OCI-LY7 (cell line): Measurements from ENCODE around the gene CTNNBL1. TPM values are rescaled to one million over a fixed set of nuclear protein-coding genes. Genes with fewer than 3 reads are reported as not detected.

ENCODE experiments used
- BruUV-seq: library from RNA; stranded (reverse); fragments of 400-500 nt; replicated peaks from 2 replicates; lab custom pipeline; 2021; lab: Mats Ljungman, UMichigan
- CTCF ChIA-PET: fragments of 300-600 bp; sonication (Branson Sonifier 250); formaldehyde crosslinking; loops from one replicate; lab custom pipeline; 2022; ENCODE audit warnings: antibody characterized with exemption; ENCODE audit not compliant: unreplicated experiment; lab: Charles Lee
- POLR2A ChIA-PET: fragments of 300-600 bp; sonication (Branson Sonifier 250); formaldehyde crosslinking; loops from one replicate; lab custom pipeline; 2022; ENCODE audit warnings: antibody characterized with exemption; lab: Charles Lee
- DNase-seq: peaks from one replicate; pipeline ENCODE4 v3.0.0-alpha.2; 2015; ENCODE audit warnings: low spot score
- H2AFZ ChIP-seq: fragments of 200-600 bp; sonication (generic), shearing (Covaris generic); 2 replicates; pipeline ENCODE4 v1.6.1; 2014; ENCODE audit warnings: mild to moderate bottlenecking, antibody characterized with exemption, low read length, moderate library complexity
- H3K27ac ChIP-seq: fragments of 200-600 bp; sonication (generic); 2 replicates; pipeline ENCODE4 v1.5.1; 2014; ENCODE audit warnings: mixed run types, low read depth, mild to moderate bottlenecking, moderate library complexity, low read length, inconsistent platforms; ENCODE audit not compliant: poor library complexity, severe bottlenecking
- H3K36me3 ChIP-seq: fragments of 200-600 bp; sonication (generic); 2 replicates; pipeline ENCODE4 v1.6.1; 2014; ENCODE audit warnings: mild to moderate bottlenecking, antibody characterized with exemption, low read length, moderate library complexity, mixed read lengths; ENCODE audit not compliant: insufficient read depth
- H3K4me1 ChIP-seq: fragments of 200-600 bp; sonication (generic); 2 replicates; pipeline ENCODE4 v1.5.1; 2014; ENCODE audit warnings: mild to moderate bottlenecking, low read length; ENCODE audit not compliant: insufficient read depth, poor library complexity, severe bottlenecking
- H3K4me2 ChIP-seq: fragments of 200-600 bp; sonication (generic); 2 replicates; pipeline ENCODE4 v1.6.1; 2014; ENCODE audit warnings: mild to moderate bottlenecking, low read length
- H3K4me3 ChIP-seq: fragments of 200-600 bp; sonication (generic); 2 replicates; pipeline ENCODE4 v1.5.1; 2014; ENCODE audit warnings: mild to moderate bottlenecking, low read depth, low read length; ENCODE audit not compliant: poor library complexity, severe bottlenecking
- H3K79me2 ChIP-seq: fragments of 200-600 bp; sonication (generic); 2 replicates; pipeline ENCODE4 v1.6.1; 2016; ENCODE audit warnings: low read depth, mild to moderate bottlenecking, low read length, moderate library complexity, mixed read lengths; ENCODE audit not compliant: insufficient read depth
- H3K9me2 ChIP-seq: fragments of 200-600 bp; sonication (generic); 2 replicates; pipeline ENCODE4 v1.6.1; 2016; ENCODE audit warnings: mild to moderate bottlenecking, low read length, mixed read lengths; ENCODE audit not compliant: insufficient read depth
- H3K9me3 ChIP-seq: fragments of 200-600 bp; sonication (generic); 2 replicates; pipeline ENCODE4 v1.6.1; 2014; ENCODE audit warnings: mild to moderate bottlenecking, mixed run types, low read length, mixed read lengths
- H4K20me1 ChIP-seq: fragments of 200-600 bp; sonication (generic); 2 replicates; pipeline ENCODE4 v1.6.1; 2014; ENCODE audit warnings: mild to moderate bottlenecking, antibody characterized with exemption, low read length, moderate library complexity, mixed read lengths; ENCODE audit not compliant: insufficient read depth
- CTCF ChIP-seq: fragments of 200-600 bp; sonication (generic); conservative IDR thresholded peaks from 2 replicates; pipeline ENCODE4 v1.5.1; 2014; ENCODE audit warnings: mild to moderate bottlenecking, antibody characterized with exemption, low read length, moderate library complexity, mixed read lengths
- EZH2phosphoT487 ChIP-seq: fragments of 200-600 bp; sonication (generic); IDR thresholded peaks from 2 replicates; pipeline ENCODE4 v1.6.1; 2018; ENCODE audit warnings: low read depth, borderline replicate concordance, mild to moderate bottlenecking, mixed run types, antibody characterized with exemption, low read length, moderate library complexity, mixed read lengths
- intact Hi-C: fragments of 100-400 bp; cut with micrococcal nuclease; formaldehyde crosslinking; loops from one replicate; pipeline ENCODE4 v1.10.0; 2022; ENCODE audit not compliant: unreplicated experiment
- total RNA-seq, 2 experiments: library from RNA; depleted of rRNA in 1 of 2; stranded (reverse); fragments of >200 nt in 1 of 2; shearing (Covaris generic) in 1 of 2; gene quantifications; 2 replicates each; pipeline ENCODE4 v1.2.3, GENCODE V29; 2014 to 2022

CTNNBL1 gene
- total RNA-seq, 2 experiments from 2014 or later: 38.0 to 90.0 TPM

- Histone ChIP-seq H3K4me1 (no peaks in the 10 kb centered on the region), H3K36me3 (no peaks in the 10 kb centered on the region), H3K79me2 (no peaks in the 10 kb centered on the region), H3K4me2 (no peak overlapping the region), H3K4me3 (no peak overlapping the region), H2AFZ (no peak overlapping the region), H3K9me3 (no peaks in the 10 kb centered on the region), H3K9me2 (no peaks in the 10 kb centered on the region), H3K27ac (no peak overlapping the region), H4K20me1 (no peaks in the 10 kb centered on the region)
- ChIA-PET POLR2A (interaction anchor here (0.7 kb wide), 1 partner anchor 620 kb away, joined by 3 read pairs; no protein-coding TSS in a partner anchor), CTCF (no interaction called here)
- no TSS peak for BruUV-seq
- intact Hi-C loops: no loop called here
- TF ChIP-seq CTCF: no peak
- no peak for TF ChIP-seq EZH2phosphoT487
- no peak for DNase-seq
Measured at GRCh38 chr20:37885042-37885441, 191.2 kb downstream of the CTNNBL1 start.

DNA sequence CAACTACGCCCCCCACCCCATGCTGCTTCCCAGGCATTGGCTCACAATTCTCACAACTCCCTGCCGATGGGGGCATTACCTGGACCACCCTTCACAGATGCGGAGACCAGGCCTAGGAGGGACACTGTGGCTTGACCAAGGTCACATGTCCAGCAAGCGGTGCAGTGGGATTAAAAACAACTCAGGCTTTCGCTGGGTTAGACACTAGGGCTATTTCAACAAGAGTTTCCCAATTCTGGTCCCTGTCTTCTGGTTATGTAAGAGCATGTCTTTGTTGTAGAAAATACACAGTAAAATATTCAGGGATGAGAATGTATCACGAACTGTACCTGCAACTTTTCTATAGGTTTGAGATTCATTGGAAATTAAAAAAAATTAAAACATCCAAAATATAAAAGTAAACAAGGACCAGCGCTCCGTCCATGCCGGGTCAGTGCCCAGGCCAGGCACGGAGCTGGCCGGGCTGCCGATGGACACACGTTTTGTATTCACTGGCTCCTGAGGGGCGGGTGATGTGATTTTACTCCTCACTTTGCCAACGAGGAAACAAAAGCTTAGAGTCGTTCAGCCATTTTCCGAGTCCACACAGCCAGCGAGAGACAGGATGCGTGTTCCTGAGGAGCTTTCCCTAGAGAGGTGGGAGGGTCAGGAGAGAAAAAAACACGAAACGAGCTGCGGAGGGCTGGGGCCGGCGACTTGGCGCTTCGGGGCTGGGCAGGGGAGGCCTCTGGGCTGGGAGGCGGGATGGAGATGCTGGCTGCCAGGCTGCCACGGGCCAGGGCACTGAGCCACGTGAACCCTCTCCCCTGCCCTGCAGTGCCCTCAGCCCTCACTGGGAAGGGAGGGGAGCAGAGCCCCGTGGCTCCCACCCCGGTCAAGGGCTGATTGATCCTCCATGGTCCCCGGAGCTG, 192.0 kb downstream of the CTNNBL1 start:
- H2AFZ ChIP-seq: no peak overlapping the region
- no peaks in the 10 kb centered on the region for H4K20me1 ChIP-seq
- no peaks in the 10 kb centered on the region for H3K79me2 ChIP-seq
- no peaks in the 10 kb centered on the region for H3K9me2 ChIP-seq
- H3K9me3 ChIP-seq: no peaks in the 10 kb centered on the region
- H3K27ac ChIP-seq: no peak overlapping the region
- intact Hi-C loops: no loop called here
- CTCF ChIA-PET: interaction anchor here (0.5 kb wide), 1 partner anchor 443 kb away, joined by 3 read pairs; no protein-coding TSS in a partner anchor
- no peak overlapping the region for H3K4me3 ChIP-seq
- TF ChIP-seq EZH2phosphoT487: no peak
- TF ChIP-seq CTCF: no peak
- DNase-seq: no peak
- H3K4me2 ChIP-seq: no peak overlapping the region
- no peaks in the 10 kb centered on the region for H3K4me1 ChIP-seq
- POLR2A ChIA-PET: no interaction called here
- no peaks in the 10 kb centered on the region for H3K36me3 ChIP-seq
- no TSS peak for BruUV-seq

GRCh38 chr20:37886851-37887297, 193.0 kb downstream of the CTNNBL1 start:
- CTCF ChIA-PET: no interaction called here
- no peaks in the 10 kb centered on the region for H3K79me2 ChIP-seq
- no TSS peak for BruUV-seq
- POLR2A ChIA-PET: interaction anchor here (0.6 kb wide), 1 partner anchor 99 kb away, joined by 3 read pairs; no protein-coding TSS in a partner anchor
- no peaks in the 10 kb centered on the region for H4K20me1 ChIP-seq
- intact Hi-C loops: no loop called here
- H3K4me3 ChIP-seq: no peak overlapping the region
- H3K9me2 ChIP-seq: no peaks in the 10 kb centered on the region
- TF ChIP-seq EZH2phosphoT487 (no peak), CTCF (no peak)
- no peak overlapping the region for H3K27ac ChIP-seq
- DNase-seq: no peak
- H3K9me3 ChIP-seq: no peaks in the 10 kb centered on the region
- no peak overlapping the region for H3K4me2 ChIP-seq
- no peak overlapping the region for H2AFZ ChIP-seq
- H3K36me3 ChIP-seq: no peaks in the 10 kb centered on the region
- no peaks in the 10 kb centered on the region for H3K4me1 ChIP-seq
